Natural killer cell (primary cell): ENCODE measurements around the gene PPP1R14C. TPM values are rescaled to one million over a fixed set of nuclear protein-coding genes. Genes with fewer than 3 reads are reported as not detected.

Source experiments
- ATAC-seq, 3 donors: fragments of 150-1000 bp in 2 of 3; fragments of 200-7000 bp in 1 of 3; cut with Tn5 transposase; 1 replicate in 1 of 3; 2 replicates in 2 of 3; pipeline ENCODE4 v1.10.0; 2021; ENCODE audit warnings: mild to moderate bottlenecking in 2 of 3, moderate library complexity in 2 of 3
- DNase-seq, 2 donors: peaks; one replicate each; pipeline versions ENCODE4 v3.0.0 to v3.0.0-alpha.2; 2013 to 2021; ENCODE audit warnings: mixed read lengths in 1 of 2
- H3K27ac ChIP-seq: one replicate; pipeline ENCODE4 v1.5.1; 2013; ENCODE audit warnings: mild to moderate bottlenecking, low read length
- H3K27me3 ChIP-seq: one replicate; pipeline ENCODE4 v1.6.1; 2013; ENCODE audit warnings: low read length; ENCODE audit not compliant: control insufficient read depth, insufficient read depth
- H3K36me3 ChIP-seq: one replicate; pipeline ENCODE4 v1.6.1; 2013; ENCODE audit warnings: low read length; ENCODE audit not compliant: control insufficient read depth, insufficient read depth
- H3K4me1 ChIP-seq: one replicate; pipeline ENCODE4 v1.6.1; 2013; ENCODE audit warnings: low read length; ENCODE audit not compliant: control insufficient read depth, insufficient read depth
- H3K4me3 ChIP-seq: one replicate; pipeline ENCODE4 v1.5.1; 2013; ENCODE audit warnings: low read length
- H3K9me3 ChIP-seq: one replicate; pipeline ENCODE4 v1.6.1; 2013; ENCODE audit warnings: low read length; ENCODE audit not compliant: control insufficient read depth, insufficient read depth
- H3K27ac Mint-ChIP-seq, 2 donors: one replicate each; pipeline ENCODE4 v1.8.0; 2022; ENCODE audit warnings: mild to moderate bottlenecking in 2 of 2, mixed read lengths in 2 of 2, moderate library complexity in 1 of 2
- H3K27me3 Mint-ChIP-seq, 2 donors: one replicate each; pipeline ENCODE4 v1.8.0; 2022; ENCODE audit warnings: low read depth in 2 of 2, mixed read lengths in 2 of 2
- H3K36me3 Mint-ChIP-seq: one replicate; pipeline ENCODE4 v1.8.0; 2022; ENCODE audit warnings: mixed read lengths
- H3K4me1 Mint-ChIP-seq, 2 donors: one replicate each; pipeline ENCODE4 v1.8.0; 2022; ENCODE audit warnings: mixed read lengths in 2 of 2
- H3K4me3 Mint-ChIP-seq: one replicate; pipeline ENCODE4 v1.8.0; 2022; ENCODE audit warnings: mild to moderate bottlenecking, moderate library complexity, mixed read lengths
- H3K9me3 Mint-ChIP-seq, 2 donors: one replicate each; pipeline ENCODE4 v1.8.0; 2022; ENCODE audit warnings: mixed read lengths in 2 of 2
- CTCF ChIP-seq: fragments of 200-600 bp; IDR thresholded peaks from one replicate; pipeline ENCODE4 v1.8.0; 2022; ENCODE audit warnings: antibody characterized with exemption
- WGBS: methylation state at CpG from one replicate; pipeline ENCODE4 v1.1.7; 2013; ENCODE audit warnings: missing lambda C conversion rate; ENCODE audit not compliant: insufficient coverage; 5-methylcytosine and 5-hydroxymethylcytosine counted together
- intact Hi-C: fragments of 100-400 bp; cut with micrococcal nuclease; formaldehyde crosslinking; loops from one replicate; pipeline ENCODE4 v1.14.2; 2022
- total RNA-seq, 4 donors: library from RNA; stranded (reverse); fragments of 120-200 nt in 1 of 4; gene quantifications; one replicate each; pipeline versions ENCODE4 v1.2.3 to v1.2.4, GENCODE V29; 2013 to 2022

The PPP1R14C gene
- total RNA-seq, 3 donors from 2014 or later (not counting 1 experiment from before 2014, with no cell fraction given) = not detected

GRCh38 chr6:150165020-150165702, 22.3 kb downstream of the PPP1R14C start:
- intact Hi-C loops = no loop called here
- ATAC-seq = no peak

GRCh38 chr6:150167479-150167873, 24.6 kb downstream of the PPP1R14C start:
- no peaks in the 10 kb centered on the region for H3K36me3 ChIP-seq
- DNase-seq (no peak), ATAC-seq (no peak)
- no peak overlapping the region for H3K4me3 ChIP-seq
- no peaks in the 10 kb centered on the region for H3K9me3 ChIP-seq
- Mint-ChIP-seq H3K4me3 (no peak overlapping the region), H3K9me3 (no peaks in the 10 kb centered on the region), H3K36me3 (no peaks in the 10 kb centered on the region), H3K4me1 (no peaks in the 10 kb centered on the region), H3K27ac (no peak overlapping the region), H3K27me3 (peaks cover 0 to 10% of the 10 kb centered on the region in 2 donors)
- no peak overlapping the region for H3K27ac ChIP-seq
- WGBS = 78% methylated on average over 5 of the region's 6 CpGs
- no peaks in the 10 kb centered on the region for H3K4me1 ChIP-seq
- intact Hi-C loops = no loop called here
- TF ChIP-seq CTCF = no peak
- H3K27me3 ChIP-seq = no peaks in the 10 kb centered on the region

More at GRCh38 chr6:150165020-150165702, 22.3 kb downstream of the PPP1R14C start:
- no peak for TF ChIP-seq CTCF
- Mint-ChIP-seq H3K4me1 (no peaks in the 10 kb centered on the region), H3K36me3 (no peaks in the 10 kb centered on the region), H3K27me3 (peaks cover 5 to 10% of the 10 kb centered on the region in 2 donors), H3K27ac (no peak overlapping the region), H3K4me3 (no peak overlapping the region), H3K9me3 (no peaks in the 10 kb centered on the region)
- DNase-seq = no peak
- Histone ChIP-seq H3K36me3 (no peaks in the 10 kb centered on the region), H3K27ac (no peak overlapping the region), H3K4me3 (no peak overlapping the region), H3K4me1 (no peaks in the 10 kb centered on the region), H3K27me3 (no peaks in the 10 kb centered on the region), H3K9me3 (no peaks in the 10 kb centered on the region)

GRCh38 chr6:150169181-150169580, 26.3 kb downstream of the PPP1R14C start:
- Mint-ChIP-seq H3K27me3 (peaks cover 0 to 6% of the 10 kb centered on the region in 2 donors), H3K4me1 (no peaks in the 10 kb centered on the region), H3K4me3 (no peak overlapping the region), H3K36me3 (no peaks in the 10 kb centered on the region), H3K27ac (no peak overlapping the region), H3K9me3 (no peaks in the 10 kb centered on the region)
- Histone ChIP-seq H3K9me3 (no peaks in the 10 kb centered on the region), H3K4me3 (no peak overlapping the region), H3K27me3 (no peaks in the 10 kb centered on the region), H3K27ac (no peak overlapping the region), H3K4me1 (no peaks in the 10 kb centered on the region), H3K36me3 (no peaks in the 10 kb centered on the region)
- WGBS = 85% methylated on average over 1 of the region's 2 CpGs
- DNase-seq = no peak
- intact Hi-C loops = no loop called here
- no peak for TF ChIP-seq CTCF
- ATAC-seq = no peak

- intact Hi-C loops = no loop called here
- peaks cover 0 to 6% of the 10 kb centered on the region in 2 donors for H3K27me3 Mint-ChIP-seq
- Histone ChIP-seq H3K4me3 (no peak overlapping the region), H3K4me1 (no peaks in the 10 kb centered on the region), H3K36me3 (no peaks in the 10 kb centered on the region), H3K27ac (no peak overlapping the region), H3K27me3 (no peaks in the 10 kb centered on the region), H3K9me3 (no peaks in the 10 kb centered on the region)
- no peaks in the 10 kb centered on the region for H3K4me1 Mint-ChIP-seq
- H3K9me3 Mint-ChIP-seq = no peaks in the 10 kb centered on the region
- no peak for TF ChIP-seq CTCF
- DNase-seq (no peak), ATAC-seq (no peak)
- 71% methylated on average over 2 of the region's 4 CpGs for WGBS
- no peak overlapping the region for H3K4me3 Mint-ChIP-seq
- no peak overlapping the region for H3K27ac Mint-ChIP-seq
- H3K36me3 Mint-ChIP-seq = no peaks in the 10 kb centered on the region
These were observed 26.8 kb downstream of the PPP1R14C start for GRCh38 chr6:150169609-150170008.
